Islet of Langerhans (tissue), 1 donor: ENCODE data around the gene FREM2.

Experiments
- FAIRE-seq: peaks from one replicate; lab custom pipeline; 2011; peaks lifted over from hg19 to GRCh38; lab: Jason Lieb, UNC

Gene FREM2

GRCh38 chr13:38763446-38764381 is 76.8 kb downstream of the FREM2 start:
- peak; percentile 76 for FAIRE-seq

GRCh38 chr13:38766799-38767198 is 79.9 kb downstream of the FREM2 start:
- FAIRE-seq: no peak

- no peak for FAIRE-seq
Observed at GRCh38 chr13:38767506-38768265, 80.8 kb downstream of the FREM2 start.

- no peak for FAIRE-seq
Observed at GRCh38 chr13:38769526-38769925, 82.6 kb downstream of the FREM2 start.

- FAIRE-seq: no peak
Observed at GRCh38 chr13:38775085-38775484, 88.2 kb downstream of the FREM2 start.

- no peak for FAIRE-seq
Observed at GRCh38 chr13:38777347-38778119, 90.7 kb downstream of the FREM2 start.

- no peak for FAIRE-seq
Observed at GRCh38 chr13:38781539-38781938, 94.7 kb downstream of the FREM2 start.

- FAIRE-seq: no peak
Observed at GRCh38 chr13:38784036-38784880, 97.4 kb downstream of the FREM2 start.

- no peak for FAIRE-seq
Observed at GRCh38 chr13:38785042-38785441, 98.2 kb downstream of the FREM2 start.

- no peak for FAIRE-seq
Observed at GRCh38 chr13:38785490-38785889, 98.6 kb downstream of the FREM2 start.

GRCh38 chr13:38787550-38787949 is 100.7 kb downstream of the FREM2 start:
- no peak for FAIRE-seq

- no peak for FAIRE-seq
Observed at GRCh38 chr13:38796890-38797289, 110.0 kb downstream of the FREM2 start.

- no peak for FAIRE-seq
Observed at GRCh38 chr13:38803531-38803930, 116.7 kb downstream of the FREM2 start.

GRCh38 chr13:38804061-38804460 is 117.2 kb downstream of the FREM2 start:
- no peak for FAIRE-seq

GRCh38 chr13:38804536-38804935 is 117.7 kb downstream of the FREM2 start:
- no peak for FAIRE-seq

GRCh38 chr13:38814331-38814730 is 127.5 kb downstream of the FREM2 start:
- FAIRE-seq: no peak

GRCh38 chr13:38819053-38819452 is 132.2 kb downstream of the FREM2 start:
- no peak for FAIRE-seq

- no peak for FAIRE-seq
Observed at GRCh38 chr13:38819596-38819995, 132.7 kb downstream of the FREM2 start.

GRCh38 chr13:38821770-38822551 is 135.1 kb downstream of the FREM2 start:
- no peak for FAIRE-seq

- FAIRE-seq: no peak
Observed at GRCh38 chr13:38824342-38824741, 137.5 kb downstream of the FREM2 start.
